PC-9 (cell line): ENCODE results near the gene MSL2. TPM values are rescaled to one million over a fixed set of nuclear protein-coding genes. Genes with fewer than 3 reads are reported as not detected.
A peak's percentile ranks its signal among the peaks of the same experiment; 100 is the strongest.
"Not testable (repeated sequence)": the region's sequence is repeated elsewhere in the genome, so short reads cannot be mapped to it uniquely, and the experiment has no call there.

Experiments used
- BruUV-seq: library from RNA; stranded (reverse); fragments of 400-500 nt; replicated peaks from 2 replicates; lab custom pipeline; 2021; lab: Mats Ljungman, UMichigan
- CTCF ChIA-PET: fragments of 300-600 bp; sonication (Branson Sonifier 250); formaldehyde crosslinking; loops from one replicate; lab custom pipeline; 2022; ENCODE audit warnings: antibody characterized with exemption; lab: Charles Lee
- POLR2A ChIA-PET: fragments of 300-600 bp; sonication (Branson Sonifier 250); formaldehyde crosslinking; loops from one replicate; lab custom pipeline; 2022; ENCODE audit warnings: antibody characterized with exemption; ENCODE audit not compliant: unreplicated experiment; lab: Charles Lee
- DNase-seq, 2 experiments: peaks; one replicate each; pipeline versions ENCODE4 v3.0.0 to v3.0.0-alpha.2; 2015 to 2022; ENCODE audit warnings: mixed read lengths in 1 of 2
- H2AFZ ChIP-seq: fragments of 200-600 bp; sonication (generic); 2 replicates; pipeline ENCODE4 v1.8.1; 2017; ENCODE audit warnings: antibody characterized with exemption
- H3F3A ChIP-seq: fragments of 200-600 bp; sonication (generic); 2 replicates; pipeline ENCODE4 v1.8.1; 2017; ENCODE audit warnings: antibody characterized with exemption, mild to moderate bottlenecking, low read depth; ENCODE audit not compliant: insufficient read depth
- H3K27ac ChIP-seq: fragments of 200-600 bp; sonication (generic); 2 replicates; pipeline ENCODE4 v1.6.1; 2016; ENCODE audit warnings: mixed run types
- H3K27me3 ChIP-seq: fragments of 200-600 bp; sonication (generic); 2 replicates; pipeline ENCODE4 v1.6.1; 2016; ENCODE audit warnings: low read depth, mixed run types; ENCODE audit not compliant: insufficient read depth
- H3K36me3 ChIP-seq: fragments of 200-600 bp; sonication (generic); 2 replicates; pipeline ENCODE4 v1.6.1; 2016; ENCODE audit warnings: low read depth, mixed run types
- H3K4me1 ChIP-seq: fragments of 200-600 bp; sonication (generic); replicated peaks from 2 replicates; pipeline ENCODE4 v1.6.1; 2016; ENCODE audit warnings: mixed run types; ENCODE audit not compliant: insufficient read depth
- H3K4me2 ChIP-seq: fragments of 200-600 bp; sonication (generic); 2 replicates; pipeline ENCODE4 v1.6.1; 2017; ENCODE audit warnings: mixed run types
- H3K4me3 ChIP-seq: fragments of 200-600 bp; sonication (generic); 2 replicates; pipeline ENCODE4 v1.6.1; 2016; ENCODE audit warnings: mixed run types
- H3K79me2 ChIP-seq: fragments of 200-600 bp; sonication (generic); 2 replicates; pipeline ENCODE4 v1.6.1; 2017; ENCODE audit warnings: low read depth, mixed run types
- H3K9me2 ChIP-seq: fragments of 200-600 bp; sonication (generic); 2 replicates; pipeline ENCODE4 v1.8.1; 2017; ENCODE audit warnings: mild to moderate bottlenecking; ENCODE audit not compliant: insufficient read depth
- H3K9me3 ChIP-seq: fragments of 200-600 bp; sonication (generic); 2 replicates; pipeline ENCODE4 v1.8.1; 2016; ENCODE audit warnings: low read depth; ENCODE audit not compliant: insufficient read depth
- H4K20me1 ChIP-seq: fragments of 200-600 bp; sonication (generic); 2 replicates; pipeline ENCODE4 v1.8.1; 2017; ENCODE audit not compliant: insufficient read depth
- EZH2 ChIP-seq: fragments of 200-600 bp; sonication (generic); IDR thresholded peaks from 2 replicates; pipeline ENCODE4 v1.8.0; 2017; ENCODE audit warnings: antibody characterized with exemption, low read depth
- intact Hi-C: fragments of 100-400 bp; cut with micrococcal nuclease; formaldehyde crosslinking; loops from one replicate; pipeline ENCODE4 v1.10.0; 2022; ENCODE audit not compliant: unreplicated experiment
- total RNA-seq: library from RNA; stranded (reverse); gene quantifications from 2 replicates; pipeline ENCODE4 v1.2.3, GENCODE V29; 2021
- TF ChIP-seq, protein P1 (sequence below): fragments of 200-600 bp; sonication (generic); conservative IDR thresholded peaks from 2 replicates; pipeline ENCODE4 v1.6.1; 2017; ENCODE audit warnings: mixed run types, antibody characterized with exemption, mild to moderate bottlenecking, moderate library complexity

MSL2 gene
- total RNA-seq, 1 experiment from 2014 or later, result 34.1 TPM

DNA sequence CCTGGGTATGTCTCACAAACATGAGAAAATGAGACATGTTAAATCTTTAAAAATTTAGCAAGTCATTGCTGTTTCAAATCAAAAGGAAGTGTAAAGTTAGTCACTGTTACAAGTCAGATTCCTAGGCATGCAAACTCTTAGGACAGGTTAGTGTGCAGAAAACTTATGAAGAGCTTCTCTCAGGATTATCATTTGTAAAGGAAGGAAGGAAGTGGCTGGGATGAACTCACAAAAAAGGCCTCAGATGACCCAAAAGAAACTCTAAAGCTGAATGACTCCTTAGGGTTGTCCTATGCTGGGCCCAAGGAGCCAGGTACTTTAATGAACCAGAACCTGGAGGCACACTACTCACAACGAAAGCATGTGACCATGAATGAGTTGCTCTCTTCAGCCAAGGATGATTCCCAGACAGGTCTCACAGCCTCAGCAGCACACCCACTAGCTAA is 25.0 kb downstream of the MSL2 start:
- Histone ChIP-seq H3K27ac (peak overlapping the region; percentile 53), H3K4me3 (no peak overlapping the region), H3K9me3 (no peaks in the 10 kb centered on the region), H4K20me1 (peaks cover 75% of the 10 kb centered on the region), H3K36me3 (no peaks in the 10 kb centered on the region), H3F3A (peaks cover 14% of the 10 kb centered on the region; the same call in 1 of the 2 replicates), H3K9me2 (no peaks in the 10 kb centered on the region), H3K27me3 (no peaks in the 10 kb centered on the region), H3K79me2 (peaks cover 100% of the 10 kb centered on the region), H2AFZ (no peak overlapping the region), H3K4me2 (no peak overlapping the region), H3K4me1 (no peaks in the 10 kb centered on the region)
- intact Hi-C loops, result no loop called here
- BruUV-seq, result no TSS peak
- TF ChIP-seq, protein P1, sequence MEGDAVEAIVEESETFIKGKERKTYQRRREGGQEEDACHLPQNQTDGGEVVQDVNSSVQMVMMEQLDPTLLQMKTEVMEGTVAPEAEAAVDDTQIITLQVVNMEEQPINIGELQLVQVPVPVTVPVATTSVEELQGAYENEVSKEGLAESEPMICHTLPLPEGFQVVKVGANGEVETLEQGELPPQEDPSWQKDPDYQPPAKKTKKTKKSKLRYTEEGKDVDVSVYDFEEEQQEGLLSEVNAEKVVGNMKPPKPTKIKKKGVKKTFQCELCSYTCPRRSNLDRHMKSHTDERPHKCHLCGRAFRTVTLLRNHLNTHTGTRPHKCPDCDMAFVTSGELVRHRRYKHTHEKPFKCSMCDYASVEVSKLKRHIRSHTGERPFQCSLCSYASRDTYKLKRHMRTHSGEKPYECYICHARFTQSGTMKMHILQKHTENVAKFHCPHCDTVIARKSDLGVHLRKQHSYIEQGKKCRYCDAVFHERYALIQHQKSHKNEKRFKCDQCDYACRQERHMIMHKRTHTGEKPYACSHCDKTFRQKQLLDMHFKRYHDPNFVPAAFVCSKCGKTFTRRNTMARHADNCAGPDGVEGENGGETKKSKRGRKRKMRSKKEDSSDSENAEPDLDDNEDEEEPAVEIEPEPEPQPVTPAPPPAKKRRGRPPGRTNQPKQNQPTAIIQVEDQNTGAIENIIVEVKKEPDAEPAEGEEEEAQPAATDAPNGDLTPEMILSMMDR, result no peak
- no peak for TF ChIP-seq EZH2
- ChIA-PET CTCF (no interaction called here), POLR2A (interaction anchor here (0.7 to 1.2 kb wide), 3 partner anchors 25 to 1773 kb away, joined by 3 to 9 read pairs (median 3); partner anchors contain the start of gene MSL2)
- no peak for DNase-seq

DNA sequence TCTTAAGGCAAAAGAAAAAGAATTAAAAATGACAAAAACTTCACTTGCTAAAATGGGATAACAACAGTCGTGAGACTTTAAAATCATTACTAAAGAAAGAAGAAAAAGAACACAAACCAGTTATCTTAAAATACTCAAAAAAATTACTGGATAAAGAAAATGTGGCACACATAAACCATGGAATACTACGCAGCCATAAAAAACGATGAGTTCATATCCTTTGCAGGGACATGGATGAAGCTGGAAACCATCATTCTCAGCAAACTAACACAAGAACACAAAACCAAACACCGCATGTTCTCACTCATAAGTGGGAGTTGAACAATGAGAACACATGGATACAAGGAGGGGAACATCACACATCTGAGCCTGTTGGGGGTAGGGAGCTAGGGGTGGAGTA is 27.9 kb downstream of the MSL2 start:
- intact Hi-C loops, CTCF ChIA-PET, H3K36me3 ChIP-seq, POLR2A ChIA-PET, H3K4me1 ChIP-seq, H3K9me2 ChIP-seq, BruUV-seq, H2AFZ ChIP-seq, H3K27me3 ChIP-seq, H3K4me3 ChIP-seq, DNase-seq, H3K27ac ChIP-seq, H3K4me2 ChIP-seq, H3K9me3 ChIP-seq: not testable (repeated sequence)
- peaks cover 100% of the 10 kb centered on the region for H3K79me2 ChIP-seq
- H3F3A ChIP-seq, result peaks cover 14% of the 10 kb centered on the region; the same call in 1 of the 2 replicates
- peaks cover 74% of the 10 kb centered on the region for H4K20me1 ChIP-seq

DNA sequence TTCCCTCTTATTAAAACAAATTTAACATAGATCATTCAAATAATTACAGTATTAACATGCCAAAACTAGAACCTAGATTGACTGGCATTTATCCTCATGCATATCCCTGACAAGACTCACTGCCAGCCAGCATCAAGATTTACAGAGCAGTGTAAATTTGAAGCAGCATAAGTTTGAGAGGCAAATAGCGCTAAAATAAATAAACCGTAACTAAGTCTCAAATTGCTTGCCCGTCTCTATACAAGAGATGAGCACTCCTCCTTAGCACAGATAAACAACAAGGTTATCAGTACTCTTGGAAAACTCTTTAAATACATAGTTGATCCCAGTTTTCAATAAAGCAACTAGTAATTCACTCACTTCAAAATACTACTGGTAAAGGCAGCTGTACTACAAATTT is 29.6 kb downstream of the MSL2 start:
- intact Hi-C loops, result no loop called here
- Histone ChIP-seq H3K36me3 (no peaks in the 10 kb centered on the region), H3F3A (peaks cover 20% of the 10 kb centered on the region; the same call in 1 of the 2 replicates), H3K4me1 (no peaks in the 10 kb centered on the region), H3K4me3 (no peak overlapping the region), H3K27ac (no peak overlapping the region), H4K20me1 (peaks cover 73% of the 10 kb centered on the region), H3K9me3 (no peaks in the 10 kb centered on the region), H3K27me3 (no peaks in the 10 kb centered on the region), H3K79me2 (peaks cover 100% of the 10 kb centered on the region), H2AFZ (no peak overlapping the region), H3K4me2 (no peak overlapping the region), H3K9me2 (no peaks in the 10 kb centered on the region)
- TF ChIP-seq EZH2, result no peak
- TF ChIP-seq, protein P1, result no peak
- ChIA-PET POLR2A (no interaction called here), CTCF (interaction anchor here (0.7 kb wide), 1 partner anchor 10 kb away, joined by 23 read pairs; no protein-coding TSS in a partner anchor)
- DNase-seq, result no peak
- BruUV-seq, result no TSS peak

DNA sequence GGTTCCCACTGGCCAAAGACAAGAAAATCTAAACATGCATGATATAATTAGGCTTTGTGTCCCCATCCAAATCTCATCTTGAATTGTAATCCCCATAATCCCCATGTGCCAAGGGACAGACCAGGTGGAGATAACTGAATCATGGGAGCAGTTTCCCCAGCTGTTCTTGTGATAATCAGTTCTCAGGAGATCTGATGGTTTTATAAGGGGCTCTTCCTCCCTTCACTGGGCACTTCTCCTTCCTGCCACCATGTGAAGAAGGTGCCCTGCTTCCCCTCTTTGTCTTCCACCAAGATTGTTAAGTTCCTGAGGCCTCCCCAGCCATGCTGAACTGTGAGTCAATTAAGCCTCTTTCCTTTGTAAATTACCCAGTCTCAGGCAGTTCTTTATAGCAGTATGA is 32.5 kb downstream of the MSL2 start:
- CTCF ChIA-PET, BruUV-seq, H3K27me3 ChIP-seq, H3K4me2 ChIP-seq, H3K27ac ChIP-seq, H3K4me3 ChIP-seq, H3K9me2 ChIP-seq, H2AFZ ChIP-seq, H3K36me3 ChIP-seq, POLR2A ChIA-PET, intact Hi-C loops, DNase-seq, H3K4me1 ChIP-seq, H3K9me3 ChIP-seq: not testable (repeated sequence)
- peaks cover 98% of the 10 kb centered on the region for H3K79me2 ChIP-seq
- peaks cover 90% of the 10 kb centered on the region for H4K20me1 ChIP-seq
- H3F3A ChIP-seq, result peaks cover 26% of the 10 kb centered on the region
